Neuronal stem cell (in vitro differentiated cells): Measurements from ENCODE around the gene ANKUB1.

Source experiments
- DNase-seq: peaks from one replicate; pipeline ENCODE4 v3.0.0-alpha.2; 2013; ENCODE audit warnings: low spot score
- H2AFZ ChIP-seq: one replicate; pipeline ENCODE4 v1.6.1; 2013; ENCODE audit warnings: mild to moderate bottlenecking, low read length, inconsistent platforms
- H2AK5ac ChIP-seq: 2 replicates; pipeline ENCODE4 v1.6.1; 2013; ENCODE audit warnings: low read depth, mild to moderate bottlenecking, inconsistent platforms, low read length, moderate library complexity, mixed read lengths
- H2BK120ac ChIP-seq: 2 replicates; pipeline ENCODE4 v1.6.1; 2013; ENCODE audit warnings: low read depth, mild to moderate bottlenecking, inconsistent platforms, low read length, moderate library complexity, mixed read lengths
- H2BK12ac ChIP-seq: one replicate; pipeline ENCODE4 v1.6.1; 2013; ENCODE audit warnings: low read length, inconsistent platforms
- H2BK15ac ChIP-seq: 2 replicates; pipeline ENCODE4 v1.6.1; 2013; ENCODE audit warnings: mild to moderate bottlenecking, low read length, inconsistent platforms, mixed read lengths
- H2BK5ac ChIP-seq: one replicate; pipeline ENCODE4 v1.6.1; 2013; ENCODE audit warnings: inconsistent platforms, mild to moderate bottlenecking, low read length, moderate library complexity
- H3K14ac ChIP-seq: one replicate; pipeline ENCODE4 v1.6.1; 2013; ENCODE audit warnings: low read length, inconsistent platforms
- H3K18ac ChIP-seq: 2 replicates; pipeline ENCODE4 v1.6.1; 2013; ENCODE audit warnings: low read length, inconsistent platforms
- H3K23ac ChIP-seq: 2 replicates; pipeline ENCODE4 v1.6.1; 2013; ENCODE audit warnings: low read depth, mild to moderate bottlenecking, mixed read lengths, low read length, inconsistent platforms; ENCODE audit not compliant: poor library complexity
- H3K27ac ChIP-seq: replicated peaks from 3 replicates; pipeline ENCODE4 v1.5.1; 2013; ENCODE audit warnings: low read length, inconsistent platforms
- H3K27me3 ChIP-seq, 3 experiments: 2 replicates each; pipeline ENCODE4 v1.6.1; 2013; ENCODE audit warnings: low read length in 3 of 3, mild to moderate bottlenecking in 2 of 3, inconsistent platforms in 1 of 3, low read depth in 1 of 3, mixed read lengths in 1 of 3, moderate library complexity in 1 of 3; ENCODE audit not compliant: control insufficient read depth in 3 of 3, insufficient read depth in 3 of 3
- H3K36me3 ChIP-seq, 2 donors: replicated peaks in 1 of 2; 2 replicates each; pipeline ENCODE4 v1.6.1; 2013; ENCODE audit warnings: low read length in 2 of 2; ENCODE audit not compliant: control insufficient read depth in 2 of 2, insufficient read depth in 2 of 2
- H3K4ac ChIP-seq: 2 replicates; pipeline ENCODE4 v1.6.1; 2013; ENCODE audit warnings: inconsistent platforms, mild to moderate bottlenecking, low read length, moderate library complexity
- H3K4me1 ChIP-seq, 2 donors: 1 replicate in 1 of 2; 2 replicates in 1 of 2; pipeline ENCODE4 v1.6.1; 2013; ENCODE audit warnings: low read length in 2 of 2, low read depth in 1 of 2; ENCODE audit not compliant: control insufficient read depth in 2 of 2, insufficient read depth in 1 of 2
- H3K4me2 ChIP-seq: one replicate; pipeline ENCODE4 v1.6.1; 2013; ENCODE audit warnings: mild to moderate bottlenecking, low read length, inconsistent platforms; ENCODE audit not compliant: insufficient read depth, poor library complexity, severe bottlenecking
- H3K4me3 ChIP-seq, 2 donors: 2 replicates each; pipeline ENCODE4 v1.5.1; 2013; ENCODE audit warnings: low read length in 2 of 2, mild to moderate bottlenecking in 2 of 2, inconsistent platforms in 1 of 2, moderate library complexity in 1 of 2
- H3K79me1 ChIP-seq: one replicate; pipeline ENCODE4 v1.6.1; 2013; ENCODE audit warnings: low read depth, mild to moderate bottlenecking, inconsistent platforms, low read length, moderate library complexity
- H3K9ac ChIP-seq: one replicate; pipeline ENCODE4 v1.6.1; 2013; ENCODE audit warnings: mild to moderate bottlenecking, low read depth, low read length, inconsistent platforms; ENCODE audit not compliant: poor library complexity
- H3K9me3 ChIP-seq, 2 donors: replicated peaks in 1 of 2; 2 replicates each; pipeline versions ENCODE3 to v1.6.1; 2013; ENCODE audit warnings: low read length in 2 of 2, mild to moderate bottlenecking in 2 of 2, inconsistent platforms in 1 of 2, low read depth in 1 of 2, mixed read lengths in 1 of 2, moderate library complexity in 1 of 2; ENCODE audit not compliant: control insufficient read depth in 2 of 2, insufficient read depth in 1 of 2
- H4K8ac ChIP-seq: one replicate; pipeline ENCODE4 v1.6.1; 2013; ENCODE audit warnings: low read depth, mild to moderate bottlenecking, inconsistent platforms, low read length, moderate library complexity
- H4K91ac ChIP-seq: one replicate; pipeline ENCODE4 v1.6.1; 2013; ENCODE audit warnings: low read length, low read depth, mild to moderate bottlenecking, inconsistent platforms; ENCODE audit not compliant: poor library complexity
- whole genome bisulfite sequencing, 2 donors: extraction: QIAGEN DNeasy Blood & Tissue Kit; methylation state at CpG; one replicate each; pipeline ENCODE4 v1.1.7; 2013; ENCODE audit warnings: missing lambda C conversion rate in 2 of 2, mixed read lengths in 1 of 2; ENCODE audit not compliant: insufficient read length in 2 of 2, insufficient replicate concordance in 1 of 2; ENCODE audit errors: extremely low coverage in 2 of 2; 5-methylcytosine and 5-hydroxymethylcytosine counted together

The ANKUB1 gene

GRCh38 chr3:149738876-149739275 lies 53.5 kb downstream of the ANKUB1 start:
- Histone ChIP-seq H3K4me3 (no peak overlapping the region), H4K91ac (no peak overlapping the region), H3K14ac (no peak overlapping the region), H2AK5ac (no peak overlapping the region), H2BK12ac (no peak overlapping the region), H3K4me1 (peaks cover 0 to 2% of the 10 kb centered on the region in 2 donors), H3K18ac (no peak overlapping the region), H2BK5ac (no peak overlapping the region), H3K27ac (no peak overlapping the region), H3K79me1 (no peaks in the 10 kb centered on the region), H3K4me2 (no peak overlapping the region), H2BK15ac (no peak overlapping the region), H3K23ac (no peak overlapping the region), H3K9ac (no peak overlapping the region), H3K4ac (no peak overlapping the region), H3K27me3 (no peaks in the 10 kb centered on the region), H2AFZ (no peak overlapping the region), H3K9me3 (no peaks in the 10 kb centered on the region), H4K8ac (no peak overlapping the region), H2BK120ac (no peak overlapping the region), H3K36me3 (peaks cover 2 to 62% of the 10 kb centered on the region in 2 donors)
- no CpG with 5 or more reads among the region's 2 CpGs for WGBS, 2 donors
- no peak for DNase-seq

GRCh38 chr3:149736953-149737205 lies 55.5 kb downstream of the ANKUB1 start:
- Histone ChIP-seq H3K36me3 (peaks cover 2 to 42% of the 10 kb centered on the region in 2 donors), H4K91ac (no peak overlapping the region), H3K79me1 (no peaks in the 10 kb centered on the region), H3K27ac (no peak overlapping the region), H2BK5ac (no peak overlapping the region), H4K8ac (no peak overlapping the region), H2BK15ac (no peak overlapping the region), H3K18ac (no peak overlapping the region), H3K23ac (no peak overlapping the region), H3K14ac (no peak overlapping the region), H2BK120ac (no peak overlapping the region), H2BK12ac (no peak overlapping the region), H3K27me3 (no peaks in the 10 kb centered on the region), H3K9me3 (no peaks in the 10 kb centered on the region), H2AFZ (no peak overlapping the region), H3K4me1 (peaks cover 0 to 2% of the 10 kb centered on the region in 2 donors), H3K4ac (no peak overlapping the region), H2AK5ac (no peak overlapping the region), H3K4me3 (no peak overlapping the region), H3K4me2 (no peak overlapping the region), H3K9ac (no peak overlapping the region)
- DNase-seq, result no peak

DNA sequence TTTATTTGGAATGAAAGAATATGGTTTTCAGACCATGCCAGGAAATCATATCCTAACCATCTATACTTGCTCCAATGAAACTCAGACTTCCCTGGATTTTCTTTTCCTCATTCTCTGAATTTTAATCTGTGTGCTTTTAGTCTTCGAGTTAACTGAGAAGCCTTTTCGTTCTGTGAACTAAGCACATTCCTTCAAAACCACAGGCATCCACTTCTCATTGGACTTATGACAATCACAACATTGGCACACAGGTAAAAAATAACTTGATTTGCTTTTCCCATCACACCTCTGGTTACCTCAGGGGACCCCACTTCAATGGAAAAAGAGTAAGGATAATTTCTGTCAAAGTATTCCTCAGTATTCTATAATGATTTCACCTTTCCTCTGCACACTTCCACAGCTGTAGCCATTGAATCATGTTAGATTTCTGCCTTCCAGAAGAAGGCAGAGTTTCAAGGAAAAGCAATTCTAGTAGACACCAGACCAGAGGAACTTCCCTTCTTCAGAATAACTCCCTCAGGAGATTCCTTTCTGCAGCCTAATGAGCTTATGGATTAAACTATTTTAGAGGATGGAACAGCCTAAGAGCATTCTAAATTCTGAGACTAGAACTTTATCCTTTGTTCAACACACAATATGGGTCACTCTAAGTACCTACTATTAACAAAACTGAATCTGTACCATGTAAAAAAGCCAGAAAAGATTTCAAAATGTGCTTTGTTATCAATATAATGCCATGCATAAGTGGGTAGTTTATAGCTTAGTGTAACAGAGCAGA lies 56.0 kb downstream of the ANKUB1 start:
- no peak overlapping the region for H2BK15ac ChIP-seq
- H3K27me3 ChIP-seq, result no peaks in the 10 kb centered on the region
- H2AFZ ChIP-seq, result no peak overlapping the region
- no peak for DNase-seq
- no peak overlapping the region for H3K23ac ChIP-seq
- no peaks in the 10 kb centered on the region for H3K9me3 ChIP-seq
- no peak overlapping the region for H2AK5ac ChIP-seq
- no peak overlapping the region for H4K91ac ChIP-seq
- WGBS, 2 donors, result no CpG with 5 or more reads among the region's 2 CpGs
- H3K4me3 ChIP-seq, result no peak overlapping the region
- no peak overlapping the region for H2BK120ac ChIP-seq
- H2BK12ac ChIP-seq, result no peak overlapping the region
- H3K14ac ChIP-seq, result no peak overlapping the region
- peaks cover under 1 to 37% of the 10 kb centered on the region in 2 donors for H3K36me3 ChIP-seq
- H3K79me1 ChIP-seq, result no peaks in the 10 kb centered on the region
- H4K8ac ChIP-seq, result no peak overlapping the region
- H3K4me2 ChIP-seq, result no peak overlapping the region
- H3K4ac ChIP-seq, result no peak overlapping the region
- no peak overlapping the region for H3K9ac ChIP-seq
- H3K4me1 ChIP-seq, result peaks cover 0 to 2% of the 10 kb centered on the region in 2 donors
- no peak overlapping the region for H3K18ac ChIP-seq
- no peak overlapping the region for H3K27ac ChIP-seq
- H2BK5ac ChIP-seq, result no peak overlapping the region

DNA sequence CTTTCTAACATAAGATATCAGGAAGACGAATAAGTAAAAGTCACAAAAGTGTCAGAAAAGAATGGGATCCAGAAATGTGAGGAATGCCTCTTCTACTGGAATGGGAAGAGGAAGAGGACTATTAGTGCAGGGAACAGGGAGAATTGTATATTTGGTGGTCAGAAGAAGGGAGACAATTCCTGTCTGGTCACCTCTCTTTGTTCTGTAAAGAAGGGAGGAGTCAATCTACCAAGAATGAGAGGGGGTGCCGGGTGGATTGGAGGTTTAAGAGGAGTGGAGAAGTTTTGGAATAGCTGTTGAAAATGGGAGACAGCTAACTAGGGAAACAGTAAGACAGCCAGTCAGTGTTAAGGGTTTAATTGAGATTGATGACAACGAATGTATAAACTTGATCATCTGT lies 60.1 kb downstream of the ANKUB1 start:
- Histone ChIP-seq H3K27ac (no peak overlapping the region), H3K79me1 (no peaks in the 10 kb centered on the region), H2AK5ac (no peak overlapping the region), H3K18ac (no peak overlapping the region), H3K9ac (no peak overlapping the region), H3K4ac (no peak overlapping the region), H2BK120ac (no peak overlapping the region), H2BK12ac (no peak overlapping the region), H3K36me3 (peaks cover 0 to 3% of the 10 kb centered on the region in 2 donors), H3K9me3 (no peaks in the 10 kb centered on the region), H4K91ac (no peak overlapping the region), H3K4me3 (no peak overlapping the region), H2BK15ac (no peak overlapping the region), H3K14ac (no peak overlapping the region), H2BK5ac (no peak overlapping the region), H3K27me3 (no peaks in the 10 kb centered on the region), H3K4me1 (peaks cover 0 to 2% of the 10 kb centered on the region in 2 donors), H3K23ac (no peak overlapping the region), H4K8ac (no peak overlapping the region), H2AFZ (no peak overlapping the region), H3K4me2 (no peak overlapping the region)
- WGBS, 2 donors, result 86% methylated on average over 1 of the region's 3 CpGs; no CpG with 5 or more reads in 1 of the 2 donors
- no peak for DNase-seq
